Measurements from ENCODE around the gene KLHDC10. TPM values are rescaled to one million over a fixed set of nuclear protein-coding genes. Genes with fewer than 3 reads are reported as not detected.
A peak's percentile ranks its signal among the peaks of the same experiment; 100 is the strongest.

KLHDC10 gene
- total and polyA plus RNA-seq, 2 of the 13 experiments (the other 11 are each of a cell fraction or from before 2014, with no cell fraction given) = 11.9 to 21.6 TPM

DNA sequence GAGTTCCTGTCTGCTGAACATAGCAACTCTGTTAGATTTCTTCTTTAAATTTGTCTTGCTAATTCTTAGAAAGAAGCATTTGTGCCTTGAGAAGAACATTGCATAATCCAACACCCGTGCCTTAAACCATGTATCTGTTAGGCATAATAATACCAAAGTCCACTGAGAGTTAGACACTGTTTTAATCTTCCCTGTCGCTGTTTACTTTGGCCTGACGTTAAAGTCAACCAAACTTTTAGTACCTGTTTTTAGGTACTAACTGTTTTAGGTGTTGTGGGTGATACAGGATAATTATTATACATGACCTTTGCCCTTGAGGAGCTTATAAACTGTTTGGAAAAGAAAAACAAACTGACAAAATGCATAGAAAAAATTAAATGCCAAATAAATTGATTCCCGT lies 43.6 kb downstream of the KLHDC10 start:
- DNase-seq (ENCODE audit: low spot score) (peak; percentile 55), FAIRE-seq (peak; percentile 56), ATAC-seq (peak; percentile 80)
- no peaks in the 10 kb centered on the region for H4K20me1 ChIP-seq (ENCODE audit: insufficient read depth, low read length)
- peak overlapping the region; percentile 21 for H3K27ac ChIP-seq (ENCODE audit: extremely low read length, insufficient read depth, low read length)
- H3K27me3 ChIP-seq (ENCODE audit: control insufficient read depth in 1 of 2, insufficient read depth in 2 of 2, low read length in 2 of 2) = no peaks in the 10 kb centered on the region
- POLR2A ChIA-PET = no interaction called here
- intact Hi-C loops (cut with micrococcal nuclease; ENCODE audit: unreplicated experiment) = no loop called here
- in situ Hi-C loops (cut with HindIII; ENCODE audit: extremely low pct_ligation_motif_present, low pct_unique_long_range_greater_than_20kb) = no loop called here
- peak overlapping the region; percentile 51 for H3K4me2 ChIP-seq (ENCODE audit: low read depth, low read length)
- H2AFZ ChIP-seq (ENCODE audit: low read length) = no peak overlapping the region
- no peaks in the 10 kb centered on the region for H3K79me2 ChIP-seq (ENCODE audit: insufficient read depth, low read length)
- peaks cover 20% of the 10 kb centered on the region for H3K4me1 ChIP-seq (ENCODE audit: insufficient read depth, low read length)
- no peak overlapping the region for H3K9ac ChIP-seq (ENCODE audit: insufficient read depth, low read depth, low read length)
- CTCF ChIA-PET (ENCODE audit: low intra/inter-chr PET ratio, low total read pairs) = no interaction called here
- WGBS (ENCODE audit: low lambda C conversion rate) = 6% methylated on average over 4 of the region's 4 CpGs
- H3K9me3 ChIP-seq (ENCODE audit: low read length) = no peaks in the 10 kb centered on the region
- H3K4me3 ChIP-seq (replicated peaks in 1 of 3; ENCODE audit: insufficient read depth in 1 of 3, low read depth in 2 of 3, low read length in 3 of 3) = peak overlapping the region in 2 of 3 experiments; percentile 7 to 11; a peak in 2 of 6 replicates
- no TSS peak for BruUV-seq (replicated peaks)
- peaks cover 1 to 4% of the 10 kb centered on the region in 2 experiments; a peak in 2 of 5 replicates for H3K36me3 ChIP-seq (replicated peaks in 1 of 2; ENCODE audit: control insufficient read depth in 1 of 2, insufficient read depth in 2 of 2, low read length in 2 of 2)
- TF ChIP-seq, protein P1, sequence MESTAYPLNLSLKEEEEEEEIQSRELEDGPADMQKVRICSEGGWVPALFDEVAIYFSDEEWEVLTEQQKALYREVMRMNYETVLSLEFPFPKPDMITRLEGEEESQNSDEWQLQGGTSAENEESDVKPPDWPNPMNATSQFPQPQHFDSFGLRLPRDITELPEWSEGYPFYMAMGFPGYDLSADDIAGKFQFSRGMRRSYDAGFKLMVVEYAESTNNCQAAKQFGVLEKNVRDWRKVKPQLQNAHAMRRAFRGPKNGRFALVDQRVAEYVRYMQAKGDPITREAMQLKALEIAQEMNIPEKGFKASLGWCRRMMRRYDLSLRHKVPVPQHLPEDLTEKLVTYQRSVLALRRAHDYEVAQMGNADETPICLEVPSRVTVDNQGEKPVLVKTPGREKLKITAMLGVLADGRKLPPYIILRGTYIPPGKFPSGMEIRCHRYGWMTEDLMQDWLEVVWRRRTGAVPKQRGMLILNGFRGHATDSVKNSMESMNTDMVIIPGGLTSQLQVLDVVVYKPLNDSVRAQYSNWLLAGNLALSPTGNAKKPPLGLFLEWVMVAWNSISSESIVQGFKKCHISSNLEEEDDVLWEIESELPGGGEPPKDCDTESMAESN (CRISPR knock-in tag; conservative IDR thresholded peaks at IDR 0.05) = no peak
- TF ChIP-seq PRMT3 (CRISPR knock-in tag; IDR thresholded peaks at IDR 0.05; ENCODE audit: borderline replicate concordance, low read depth) (no peak), FOSL2 (CRISPR knock-in tag; IDR thresholded peaks at IDR 0.05) (no peak), ZNF850 (CRISPR knock-in tag; conservative IDR thresholded peaks at IDR 0.05) (no peak), ZNF333 (CRISPR knock-in tag; IDR thresholded peaks at IDR 0.05; ENCODE audit: borderline replicate concordance) (no peak), HNF4A (CRISPR knock-in tag; IDR thresholded peaks at IDR 0.05) (peak; percentile 85), TBX2 (CRISPR knock-in tag; IDR thresholded peaks at IDR 0.05; ENCODE audit: borderline replicate concordance) (peak; percentile 32; the same call in 1 of the 2 replicates), KDM6A (CRISPR knock-in tag; IDR thresholded peaks at IDR 0.05; ENCODE audit: low read depth) (peak; percentile 59; the same call in 1 of the 2 replicates), ARNT2 (CRISPR knock-in tag; IDR thresholded peaks at IDR 0.05; ENCODE audit: low read depth) (no peak), IKZF1 (IDR thresholded peaks at IDR 0.05) (no peak), PAX8 (CRISPR knock-in tag; IDR thresholded peaks at IDR 0.05; ENCODE audit: borderline replicate concordance) (no peak), PHF5A (CRISPR knock-in tag; IDR thresholded peaks at IDR 0.05; ENCODE audit: low read depth, unreplicated experiment) (peak; percentile 39), ZNF33B (CRISPR knock-in tag; IDR thresholded peaks at IDR 0.05) (no peak), IKZF4 (CRISPR knock-in tag; IDR thresholded peaks at IDR 0.05; ENCODE audit: borderline replicate concordance, low read depth, not compliant biosample characterization) (no peak), ZNF431 (CRISPR knock-in tag; IDR thresholded peaks at IDR 0.05; ENCODE audit: borderline replicate concordance, low read depth) (no peak)
- TF ChIP-seq, protein P2, sequence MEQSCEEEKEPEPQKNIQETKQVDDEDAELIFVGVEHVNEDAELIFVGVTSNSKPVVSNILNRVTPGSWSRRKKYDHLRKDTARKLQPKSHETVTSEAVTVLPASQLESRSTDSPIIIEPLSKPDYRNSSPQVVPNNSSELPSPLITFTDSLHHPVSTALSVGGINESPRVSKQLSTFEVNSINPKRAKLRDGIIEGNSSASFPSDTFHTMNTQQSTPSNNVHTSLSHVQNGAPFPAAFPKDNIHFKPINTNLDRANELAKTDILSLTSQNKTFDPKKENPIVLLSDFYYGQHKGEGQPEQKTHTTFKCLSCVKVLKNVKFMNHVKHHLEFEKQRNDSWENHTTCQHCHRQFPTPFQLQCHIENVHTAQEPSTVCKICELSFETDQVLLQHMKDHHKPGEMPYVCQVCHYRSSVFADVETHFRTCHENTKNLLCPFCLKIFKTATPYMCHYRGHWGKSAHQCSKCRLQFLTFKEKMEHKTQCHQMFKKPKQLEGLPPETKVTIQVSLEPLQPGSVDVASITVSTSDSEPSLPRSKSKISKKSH (CRISPR knock-in tag; IDR thresholded peaks at IDR 0.05; ENCODE audit: borderline replicate concordance) = no peak
- TF ChIP-seq, protein P3, sequence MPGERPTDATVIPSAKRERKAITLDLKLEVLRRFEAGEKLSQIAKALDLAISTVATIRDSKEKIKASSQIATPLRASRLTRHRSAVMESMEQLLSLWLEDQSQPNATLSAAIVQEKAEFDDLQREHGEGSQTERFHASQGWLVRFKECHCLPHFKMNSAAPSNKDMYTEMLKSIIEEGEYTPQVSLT (CRISPR knock-in tag; IDR thresholded peaks at IDR 0.05; ENCODE audit: borderline replicate concordance, low read depth) = no peak
- TF ChIP-seq, protein P4, sequence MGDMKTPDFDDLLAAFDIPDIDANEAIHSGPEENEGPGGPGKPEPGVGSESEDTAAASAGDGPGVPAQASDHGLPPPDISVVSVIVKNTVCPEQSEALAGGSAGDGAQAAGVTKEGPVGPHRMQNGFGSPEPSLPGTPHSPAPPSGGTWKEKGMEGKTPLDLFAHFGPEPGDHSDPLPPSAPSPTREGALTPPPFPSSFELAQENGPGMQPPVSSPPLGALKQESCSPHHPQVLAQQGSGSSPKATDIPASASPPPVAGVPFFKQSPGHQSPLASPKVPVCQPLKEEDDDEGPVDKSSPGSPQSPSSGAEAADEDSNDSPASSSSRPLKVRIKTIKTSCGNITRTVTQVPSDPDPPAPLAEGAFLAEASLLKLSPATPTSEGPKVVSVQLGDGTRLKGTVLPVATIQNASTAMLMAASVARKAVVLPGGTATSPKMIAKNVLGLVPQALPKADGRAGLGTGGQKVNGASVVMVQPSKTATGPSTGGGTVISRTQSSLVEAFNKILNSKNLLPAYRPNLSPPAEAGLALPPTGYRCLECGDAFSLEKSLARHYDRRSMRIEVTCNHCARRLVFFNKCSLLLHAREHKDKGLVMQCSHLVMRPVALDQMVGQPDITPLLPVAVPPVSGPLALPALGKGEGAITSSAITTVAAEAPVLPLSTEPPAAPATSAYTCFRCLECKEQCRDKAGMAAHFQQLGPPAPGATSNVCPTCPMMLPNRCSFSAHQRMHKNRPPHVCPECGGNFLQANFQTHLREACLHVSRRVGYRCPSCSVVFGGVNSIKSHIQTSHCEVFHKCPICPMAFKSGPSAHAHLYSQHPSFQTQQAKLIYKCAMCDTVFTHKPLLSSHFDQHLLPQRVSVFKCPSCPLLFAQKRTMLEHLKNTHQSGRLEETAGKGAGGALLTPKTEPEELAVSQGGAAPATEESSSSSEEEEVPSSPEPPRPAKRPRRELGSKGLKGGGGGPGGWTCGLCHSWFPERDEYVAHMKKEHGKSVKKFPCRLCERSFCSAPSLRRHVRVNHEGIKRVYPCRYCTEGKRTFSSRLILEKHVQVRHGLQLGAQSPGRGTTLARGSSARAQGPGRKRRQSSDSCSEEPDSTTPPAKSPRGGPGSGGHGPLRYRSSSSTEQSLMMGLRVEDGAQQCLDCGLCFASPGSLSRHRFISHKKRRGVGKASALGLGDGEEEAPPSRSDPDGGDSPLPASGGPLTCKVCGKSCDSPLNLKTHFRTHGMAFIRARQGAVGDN (CRISPR knock-in tag; IDR thresholded peaks at IDR 0.05) = no peak
